Endodermal cell (in vitro differentiated cells): Measurements from ENCODE around the gene RIMS4. TPM values are rescaled to one million over a fixed set of nuclear protein-coding genes. Genes with fewer than 3 reads are reported as not detected.

ENCODE experiments used
- DNase-seq: peaks from one replicate; pipeline ENCODE4 v3.0.0-alpha.2; 2017
- H3K27ac ChIP-seq: 2 replicates; pipeline ENCODE4 v1.5.1; 2013; ENCODE audit warnings: mild to moderate bottlenecking, low read depth, low read length, moderate library complexity
- H3K27me3 ChIP-seq: 2 replicates; pipeline ENCODE4 v1.6.1; 2013; ENCODE audit warnings: mild to moderate bottlenecking, low read length, moderate library complexity; ENCODE audit not compliant: insufficient read depth, control insufficient read depth, poor library complexity, severe bottlenecking
- H3K36me3 ChIP-seq: 2 replicates; pipeline ENCODE4 v1.7.0; 2013; ENCODE audit warnings: mild to moderate bottlenecking, low read length, moderate library complexity; ENCODE audit not compliant: control insufficient read depth, insufficient read depth
- H3K4me1 ChIP-seq: one replicate; pipeline ENCODE4 v1.7.0; 2013; ENCODE audit warnings: low read length; ENCODE audit not compliant: control insufficient read depth, insufficient read depth
- H3K4me3 ChIP-seq: 2 replicates; pipeline ENCODE4 v1.5.1; 2013; ENCODE audit warnings: mild to moderate bottlenecking, low read length, moderate library complexity
- H3K9ac ChIP-seq: 2 replicates; pipeline ENCODE4 v1.6.1; 2013; ENCODE audit warnings: mild to moderate bottlenecking, low read length, moderate library complexity; ENCODE audit not compliant: poor library complexity, severe bottlenecking; ENCODE audit errors: extremely low read depth
- H3K9me3 ChIP-seq: 2 replicates; pipeline ENCODE4 v1.6.1; 2013; ENCODE audit warnings: mild to moderate bottlenecking, low read length, moderate library complexity; ENCODE audit not compliant: control insufficient read depth
- H3K27ac Mint-ChIP-seq: 2 replicates; pipeline ENCODE4 v1.8.0; 2020; ENCODE audit warnings: mixed read lengths
- H3K27me3 Mint-ChIP-seq: 2 replicates; pipeline ENCODE4 v1.8.0; 2021; ENCODE audit warnings: mild to moderate bottlenecking, mixed read lengths; ENCODE audit not compliant: insufficient read depth
- H3K36me3 Mint-ChIP-seq: 2 replicates; pipeline ENCODE4 v1.8.0; 2020; ENCODE audit warnings: low read depth, mixed read lengths
- H3K4me1 Mint-ChIP-seq: 2 replicates; pipeline ENCODE4 v1.8.0; 2020; ENCODE audit warnings: mixed read lengths
- H3K4me3 Mint-ChIP-seq: 2 replicates; pipeline ENCODE4 v1.8.0; 2020; ENCODE audit warnings: mild to moderate bottlenecking, moderate library complexity, mixed read lengths
- H3K9me3 Mint-ChIP-seq: 2 replicates; pipeline ENCODE4 v1.8.0; 2020; ENCODE audit warnings: mild to moderate bottlenecking, mixed read lengths
- CTCF ChIP-seq: fragments of 200-600 bp; sonication (generic); conservative IDR thresholded peaks from 2 replicates; pipeline ENCODE4 v1.5.0; 2021; ENCODE audit warnings: antibody characterized with exemption, mild to moderate bottlenecking
- WGBS, 2 experiments: methylation state at CpG; one replicate each; pipeline versions ENCODE4 v1.1.5 to v1.1.7; 2013; ENCODE audit warnings: missing lambda C conversion rate in 2 of 2, mixed read lengths in 1 of 2; ENCODE audit not compliant: insufficient coverage in 1 of 2, insufficient read length in 1 of 2; 5-methylcytosine and 5-hydroxymethylcytosine counted together
- total RNA-seq, 2 donors: library from RNA; stranded (reverse); fragmentation: NEBNext Ultra II Directional in 1 of 2; extraction: Animal tissue kit (Norgen Biotek cat#: 25700) in 1 of 2; gene quantifications; 2 replicates in 1 of 2; 3 replicates in 1 of 2; pipeline ENCODE4 v1.2.1, GENCODE V29; 2021

Gene RIMS4
- total RNA-seq, 2 donors from 2014 or later: 4.3 to 13.0 TPM

GRCh38 chr20:44810061-44810390 lies 320 bp downstream of the RIMS4 start:
- Histone ChIP-seq H3K27me3 (peaks cover 76% of the 10 kb centered on the region), H3K9me3 (peaks cover 4% of the 10 kb centered on the region), H3K4me1 (no peaks in the 10 kb centered on the region), H3K27ac (no peak overlapping the region), H3K9ac (no peak overlapping the region), H3K4me3 (peak overlapping the region; percentile 40), H3K36me3 (no peaks in the 10 kb centered on the region)
- peak; percentile 63 for DNase-seq
- TF ChIP-seq CTCF: no peak
- H3K4me1 Mint-ChIP-seq: peaks cover 9% of the 10 kb centered on the region
- peak overlapping the region; percentile 63 for H3K4me3 Mint-ChIP-seq
- no peak overlapping the region for H3K27ac Mint-ChIP-seq
- no peaks in the 10 kb centered on the region for H3K9me3 Mint-ChIP-seq
- no peaks in the 10 kb centered on the region for H3K36me3 Mint-ChIP-seq
- 0 to 1% methylated on average over 18 to 49 of the region's 49 CpGs for WGBS, 2 experiments
- peaks cover 73% of the 10 kb centered on the region for H3K27me3 Mint-ChIP-seq

GRCh38 chr20:44809380-44810060 lies 826 bp downstream of the RIMS4 start:
- no peak for TF ChIP-seq CTCF
- no peaks in the 10 kb centered on the region for H3K4me1 ChIP-seq
- Mint-ChIP-seq H3K4me3 (peak overlapping the region; percentile 63), H3K4me1 (peaks cover 9% of the 10 kb centered on the region), H3K27me3 (peaks cover 77% of the 10 kb centered on the region), H3K27ac (no peak overlapping the region), H3K9me3 (no peaks in the 10 kb centered on the region), H3K36me3 (no peaks in the 10 kb centered on the region)
- WGBS, 2 experiments: 35 to 62% methylated on average over 16 to 34 of the region's 34 CpGs
- no peaks in the 10 kb centered on the region for H3K36me3 ChIP-seq
- H3K4me3 ChIP-seq: peak overlapping the region; percentile 40
- H3K9me3 ChIP-seq: peaks cover 4% of the 10 kb centered on the region
- no peak overlapping the region for H3K9ac ChIP-seq
- peak; percentile 78 for DNase-seq
- peaks cover 79% of the 10 kb centered on the region for H3K27me3 ChIP-seq
- H3K27ac ChIP-seq: no peak overlapping the region

GRCh38 chr20:44807684-44808056 lies 2.7 kb downstream of the RIMS4 start:
- Histone ChIP-seq H3K4me3 (no peak overlapping the region), H3K36me3 (no peaks in the 10 kb centered on the region), H3K27ac (no peak overlapping the region), H3K27me3 (peaks cover 86% of the 10 kb centered on the region), H3K9me3 (peaks cover 4% of the 10 kb centered on the region), H3K9ac (no peak overlapping the region), H3K4me1 (no peaks in the 10 kb centered on the region)
- Mint-ChIP-seq H3K4me1 (peaks cover 9% of the 10 kb centered on the region), H3K36me3 (no peaks in the 10 kb centered on the region), H3K9me3 (no peaks in the 10 kb centered on the region), H3K27ac (no peak overlapping the region), H3K4me3 (no peak overlapping the region), H3K27me3 (peaks cover 72% of the 10 kb centered on the region)
- no peak for DNase-seq
- TF ChIP-seq CTCF: no peak
- WGBS, 2 experiments: 86 to 88% methylated on average over 2 to 4 of the region's 4 CpGs
